ENCODE measurements around the gene CYP4V2. TPM values are rescaled to one million over a fixed set of nuclear protein-coding genes. Genes with fewer than 3 reads are reported as not detected.
"Not testable (repeated sequence)": the region's sequence is repeated elsewhere in the genome, so short reads cannot be mapped to it uniquely, and the experiment has no call there.

Gene CYP4V2
- total RNA-seq, 4 donors from 2014 or later = 27.7 to 36.0 (median 31.7) TPM

DNA sequence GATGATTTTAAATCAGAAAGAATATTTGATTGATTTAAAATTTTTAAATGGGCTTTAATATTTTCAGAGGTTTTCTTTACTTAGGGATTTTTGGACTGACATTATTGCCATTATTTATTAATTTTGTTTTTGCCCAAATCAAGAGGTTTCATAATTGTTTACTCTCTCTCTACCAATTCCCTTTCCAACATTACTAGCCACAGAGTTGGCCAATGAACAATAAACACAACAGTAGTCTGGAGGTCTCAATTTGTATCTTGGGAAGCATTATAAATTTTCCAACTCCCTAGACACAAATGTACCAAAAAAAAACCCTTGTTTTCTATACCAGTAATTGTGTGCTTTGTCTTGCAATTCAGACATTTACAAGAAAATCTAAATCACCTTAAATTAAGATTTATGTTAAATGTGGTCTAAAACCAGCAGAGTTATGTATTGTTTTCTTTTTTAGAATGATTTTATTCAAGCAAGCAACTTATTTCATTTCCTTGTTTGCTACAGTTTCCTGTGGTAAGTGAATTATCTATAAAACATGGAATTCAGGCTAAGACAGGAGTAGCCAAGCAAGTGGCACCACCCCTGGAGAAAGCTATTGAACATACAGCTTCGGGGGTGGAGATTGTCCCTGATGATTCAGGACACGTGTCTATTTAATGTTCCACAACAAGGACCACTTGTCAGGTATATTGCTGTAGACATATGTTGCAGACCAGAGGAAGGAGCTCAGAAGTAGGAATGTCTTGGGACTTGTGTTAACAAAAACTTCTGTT lies 36.6 kb downstream of the CYP4V2 start:
- DNase-seq (ENCODE audit: low spot score) (no peak), ATAC-seq (ENCODE audit: low FRiP score) (no peak)
- TF ChIP-seq, protein P1, sequence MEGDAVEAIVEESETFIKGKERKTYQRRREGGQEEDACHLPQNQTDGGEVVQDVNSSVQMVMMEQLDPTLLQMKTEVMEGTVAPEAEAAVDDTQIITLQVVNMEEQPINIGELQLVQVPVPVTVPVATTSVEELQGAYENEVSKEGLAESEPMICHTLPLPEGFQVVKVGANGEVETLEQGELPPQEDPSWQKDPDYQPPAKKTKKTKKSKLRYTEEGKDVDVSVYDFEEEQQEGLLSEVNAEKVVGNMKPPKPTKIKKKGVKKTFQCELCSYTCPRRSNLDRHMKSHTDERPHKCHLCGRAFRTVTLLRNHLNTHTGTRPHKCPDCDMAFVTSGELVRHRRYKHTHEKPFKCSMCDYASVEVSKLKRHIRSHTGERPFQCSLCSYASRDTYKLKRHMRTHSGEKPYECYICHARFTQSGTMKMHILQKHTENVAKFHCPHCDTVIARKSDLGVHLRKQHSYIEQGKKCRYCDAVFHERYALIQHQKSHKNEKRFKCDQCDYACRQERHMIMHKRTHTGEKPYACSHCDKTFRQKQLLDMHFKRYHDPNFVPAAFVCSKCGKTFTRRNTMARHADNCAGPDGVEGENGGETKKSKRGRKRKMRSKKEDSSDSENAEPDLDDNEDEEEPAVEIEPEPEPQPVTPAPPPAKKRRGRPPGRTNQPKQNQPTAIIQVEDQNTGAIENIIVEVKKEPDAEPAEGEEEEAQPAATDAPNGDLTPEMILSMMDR (IDR thresholded peaks at IDR 0.05) = no peak

DNA sequence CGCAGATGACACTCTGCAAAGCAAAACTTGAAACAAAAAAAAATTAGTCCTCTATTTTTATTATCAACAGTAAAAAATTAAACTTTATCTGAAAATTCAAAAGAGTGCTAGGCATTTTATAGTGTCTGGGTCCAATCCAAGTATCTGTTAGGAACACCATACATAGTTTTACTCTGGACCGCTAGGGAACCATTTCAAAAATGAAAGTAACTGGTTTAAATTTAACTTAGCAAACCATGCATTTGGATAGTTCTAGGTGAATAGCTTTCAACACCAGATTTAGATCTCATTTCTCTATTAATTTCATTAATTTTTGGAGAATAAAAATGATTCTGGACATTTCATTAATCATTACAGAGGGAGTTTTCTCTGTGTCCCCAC lies 37.1 kb downstream of the CYP4V2 start:
- no peak for ATAC-seq (ENCODE audit: low FRiP score)

DNA sequence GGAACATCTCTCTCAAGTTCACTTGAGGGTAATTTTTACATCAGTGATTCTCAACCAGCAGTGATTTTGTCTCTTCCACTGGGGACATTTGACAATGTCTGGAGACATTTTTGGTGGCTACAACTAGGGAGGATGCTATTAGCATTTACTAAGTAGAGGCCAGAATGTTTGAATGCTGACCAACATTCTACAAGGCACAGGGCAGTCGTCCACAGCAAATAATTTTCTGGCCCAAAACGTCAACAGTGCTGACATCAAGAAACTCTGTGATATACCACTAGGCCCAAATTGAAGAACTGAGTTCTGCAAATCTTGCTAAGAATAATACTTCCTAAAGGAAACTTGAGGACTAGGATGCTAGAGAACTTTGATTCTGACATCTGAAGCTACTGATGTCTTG lies 43.0 kb downstream of the CYP4V2 start:
- ATAC-seq (ENCODE audit: low FRiP score) = no peak
- no peak for DNase-seq (ENCODE audit: low spot score)
- TF ChIP-seq, protein P1 (IDR thresholded peaks at IDR 0.05) = no peak

More for the DNA sequence above, 37.1 kb downstream of the CYP4V2 start:
- TF ChIP-seq, protein P1 (IDR thresholded peaks at IDR 0.05) = no peak
- DNase-seq (ENCODE audit: low spot score) = no peak

DNA sequence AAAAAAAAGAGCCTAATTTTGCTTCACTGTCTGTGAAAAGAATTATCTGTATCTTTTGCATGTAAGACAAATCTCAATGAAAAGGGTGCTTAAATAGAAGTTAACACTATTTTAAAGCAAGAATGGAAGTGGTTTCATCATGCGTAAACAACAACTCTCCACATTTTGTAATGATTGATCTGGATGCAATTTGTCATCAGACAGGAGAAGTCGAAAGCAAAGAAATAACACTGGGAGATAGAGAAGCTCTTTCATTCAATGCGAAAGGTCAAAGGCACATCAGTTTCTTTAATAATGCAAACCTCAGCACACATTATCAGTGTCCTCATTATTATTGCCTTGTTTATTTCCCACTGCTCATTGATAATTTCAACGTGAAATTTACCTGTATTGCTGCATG lies 44.8 kb downstream of the CYP4V2 start:
- ATAC-seq (ENCODE audit: low FRiP score) (no peak), DNase-seq (ENCODE audit: low spot score) (no peak)
- TF ChIP-seq, protein P1 (IDR thresholded peaks at IDR 0.05) = no peak

DNA sequence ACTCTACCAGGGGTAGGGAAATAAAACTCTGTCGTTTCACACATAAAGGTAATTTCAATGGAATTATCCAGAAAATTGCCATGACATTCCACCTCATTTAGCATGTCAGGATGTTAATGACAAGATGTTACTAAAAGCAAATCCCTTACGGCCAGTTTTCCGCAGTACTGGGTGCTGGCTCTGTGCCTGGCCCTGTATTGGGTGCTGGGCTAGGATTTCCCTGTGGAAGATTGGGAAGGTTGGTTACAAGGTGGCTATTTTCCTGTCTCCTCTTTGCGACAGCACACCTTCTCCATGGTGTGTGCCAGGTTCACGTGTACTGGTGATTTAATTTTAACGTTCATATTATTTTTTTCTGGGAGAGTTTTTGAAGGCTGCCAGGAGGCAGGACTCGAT lies 49.1 kb downstream of the CYP4V2 start:
- TF ChIP-seq, protein P1 (IDR thresholded peaks at IDR 0.05) = no peak
- DNase-seq (ENCODE audit: low spot score) (no peak), ATAC-seq (ENCODE audit: low FRiP score) (no peak)

DNA sequence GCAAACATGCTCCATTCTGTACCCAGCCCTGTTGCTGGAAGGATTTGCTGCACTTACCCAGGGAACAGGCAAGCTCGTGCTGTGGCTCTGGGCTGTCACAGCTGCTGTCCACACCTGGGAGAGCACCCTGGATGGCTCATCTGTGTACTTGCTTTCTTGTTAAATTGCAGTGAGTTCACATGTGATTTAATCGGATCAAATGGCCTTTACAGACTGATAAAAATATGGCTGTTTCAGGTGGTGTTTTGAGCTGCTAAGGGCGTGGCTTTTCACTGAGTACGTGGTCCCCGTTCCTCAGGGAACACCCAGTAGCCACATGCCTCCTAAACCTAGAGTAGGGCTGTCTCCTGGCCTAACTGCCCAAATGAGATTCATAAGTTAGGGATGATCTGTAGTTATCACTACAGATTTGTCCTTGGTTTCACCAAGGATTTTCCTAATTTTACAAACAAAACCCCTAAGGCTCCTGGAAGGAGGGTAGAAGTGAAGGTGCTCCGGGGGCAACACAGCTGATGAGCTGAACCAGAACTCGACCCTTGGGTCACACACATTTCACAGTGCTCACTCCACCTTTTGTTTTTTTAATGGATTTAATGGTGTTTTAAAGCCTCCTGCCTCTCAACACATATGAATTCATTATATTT lies 49.6 kb downstream of the CYP4V2 start:
- TF ChIP-seq, protein P1 (IDR thresholded peaks at IDR 0.05) = no peak
- no peak for DNase-seq (ENCODE audit: low spot score)
- ATAC-seq (ENCODE audit: low FRiP score) = no peak

DNA sequence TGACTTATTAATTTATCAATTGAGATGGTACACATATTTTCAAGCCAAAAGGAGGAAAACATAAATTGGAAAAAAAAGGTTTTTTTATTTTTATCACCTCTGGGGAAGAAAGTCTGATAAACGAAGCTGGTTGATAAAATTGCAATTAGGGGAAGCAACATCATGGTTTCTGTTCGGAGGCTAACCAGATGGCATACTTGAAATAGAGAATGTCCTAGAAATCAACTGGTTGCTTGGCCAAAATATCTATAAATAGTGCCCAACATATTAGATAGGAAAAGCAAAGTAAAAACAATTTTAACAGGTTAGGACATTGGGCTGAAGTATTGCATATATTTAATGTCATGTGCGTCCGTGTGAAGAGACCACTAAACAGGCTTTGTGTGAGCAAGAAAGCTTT lies 50.2 kb downstream of the CYP4V2 start:
- ATAC-seq (ENCODE audit: low FRiP score) = no peak
- TF ChIP-seq, protein P1 (IDR thresholded peaks at IDR 0.05) = no peak

DNA sequence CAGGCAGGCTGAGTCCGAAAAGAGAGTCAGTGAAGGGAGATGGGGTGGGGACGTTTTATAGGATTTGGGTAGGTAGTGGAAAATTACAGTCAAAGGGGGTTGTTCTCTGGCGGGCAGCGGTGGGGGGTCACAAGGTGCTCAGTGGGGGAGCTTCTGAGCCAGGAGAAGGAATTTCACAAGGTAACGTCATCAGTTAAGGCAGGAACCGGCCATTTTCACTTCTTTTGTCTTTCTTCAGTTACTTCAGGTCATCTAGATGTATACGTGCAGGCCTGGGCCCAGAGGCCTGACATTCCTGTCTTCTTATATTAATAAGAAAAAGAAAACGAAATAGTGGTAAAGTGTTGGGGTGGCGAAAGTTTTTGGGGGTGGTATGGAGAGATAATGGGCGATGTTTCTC lies 50.7 kb downstream of the CYP4V2 start:
- not testable (repeated sequence) for ATAC-seq (ENCODE audit: low FRiP score)

More for the DNA sequence above, 50.2 kb downstream of the CYP4V2 start:
- DNase-seq (ENCODE audit: low spot score) = no peak

More for the DNA sequence above, 50.7 kb downstream of the CYP4V2 start:
- DNase-seq (ENCODE audit: low spot score) = not testable (repeated sequence)

Measured in omental fat pad (tissue), 4 donors.